IMR-90 (cell line): Measurements from ENCODE around the gene MAML3.

Source experiments
- BHLHE40 ChIP-seq: fragments of 150-350 bp; IDR thresholded peaks from 2 replicates; pipeline ENCODE4 v1.6.1; 2016; ENCODE audit warnings: mild to moderate bottlenecking, low read depth, low read length
- CEBPB ChIP-seq: IDR thresholded peaks from 2 replicates; pipeline ENCODE4 v1.6.1; 2012; ENCODE audit warnings: low read depth, low read length, improper control_type of control experiment
- CHD1 ChIP-seq: IDR thresholded peaks from 2 replicates; pipeline ENCODE4 v1.6.1; 2012; ENCODE audit warnings: low read depth, low read length, improper control_type of control experiment
- CTCF ChIP-seq: conservative IDR thresholded peaks from 2 replicates; pipeline ENCODE4 v1.5.1; 2012; ENCODE audit warnings: mild to moderate bottlenecking, low read depth, low read length, improper control_type of control experiment
- FOS ChIP-seq: fragments of 150-350 bp; IDR thresholded peaks from 2 replicates; pipeline ENCODE4 v1.6.1; 2016; ENCODE audit warnings: low read depth, low read length
- MAFK ChIP-seq: IDR thresholded peaks from 2 replicates; pipeline ENCODE4 v1.6.1; 2012; ENCODE audit warnings: low read depth, low read length, improper control_type of control experiment
- MAZ ChIP-seq: IDR thresholded peaks from 2 replicates; pipeline ENCODE4 v1.6.1; 2012; ENCODE audit warnings: low read depth, mild to moderate bottlenecking, low read length, improper control_type of control experiment, moderate library complexity, borderline replicate concordance
- MXI1 ChIP-seq: IDR thresholded peaks from 2 replicates; pipeline ENCODE4 v1.6.1; 2012; ENCODE audit warnings: low read depth, mild to moderate bottlenecking, low read length, moderate library complexity, borderline replicate concordance
- POLR2A ChIP-seq: IDR thresholded peaks from 2 replicates; pipeline ENCODE4 v1.6.1; 2012; ENCODE audit warnings: mild to moderate bottlenecking, low read depth, low read length
- RAD21 ChIP-seq: IDR thresholded peaks from 2 replicates; pipeline ENCODE4 v1.6.1; 2012; ENCODE audit warnings: low read length, improper control_type of control experiment
- RFX5 ChIP-seq: IDR thresholded peaks from 2 replicates; pipeline ENCODE4 v1.8.0; 2012; ENCODE audit warnings: low read depth, mild to moderate bottlenecking, low read length, moderate library complexity
- SMC3 ChIP-seq: fragments of 150-350 bp; IDR thresholded peaks from 2 replicates; pipeline ENCODE4 v1.6.1; 2016; ENCODE audit warnings: low read depth, mild to moderate bottlenecking, antibody characterized with exemption, low read length, moderate library complexity

DNA sequence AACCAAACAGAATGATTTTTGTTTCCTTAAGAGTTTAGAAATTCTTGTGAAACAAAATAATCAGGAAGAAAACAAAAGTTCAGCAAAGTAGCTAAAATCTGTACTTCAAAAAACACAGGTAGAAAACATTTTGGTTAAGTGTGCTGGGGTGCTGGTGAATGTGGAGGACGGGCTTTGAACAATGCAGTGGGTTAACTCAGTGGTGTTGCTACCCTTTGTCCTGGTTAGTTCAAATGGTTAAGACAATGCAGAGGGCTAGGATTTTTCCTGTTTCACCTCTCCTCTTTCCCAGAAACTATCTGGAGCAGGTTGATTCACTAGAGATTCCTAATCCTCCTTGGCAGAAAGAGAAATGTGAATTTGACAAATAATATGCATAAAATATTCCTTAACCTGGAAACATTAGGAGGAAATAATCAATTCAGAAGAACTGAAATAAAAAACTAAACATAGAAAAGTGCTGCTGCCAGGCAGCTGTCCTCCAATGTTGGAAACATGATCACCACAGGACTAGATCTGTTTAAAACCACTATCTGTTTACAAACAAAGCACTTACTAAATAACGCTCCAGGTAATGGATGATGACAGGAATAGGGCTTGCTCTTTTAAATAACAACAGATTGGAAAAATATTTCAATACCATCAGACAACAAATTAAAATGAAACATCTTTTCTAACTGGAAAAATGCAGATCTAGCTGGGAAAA, 148.9 kb downstream of the MAML3 start:
- TF ChIP-seq CTCF (no peak), RAD21 (no peak), POLR2A (no peak), RFX5 (no peak), FOS (no peak), SMC3 (no peak), CEBPB (no peak), MAFK (no peak), MAZ (no peak), CHD1 (no peak), BHLHE40 (no peak), MXI1 (no peak)
